ENCODE results near the gene SFT2D1.

Gene SFT2D1

DNA sequence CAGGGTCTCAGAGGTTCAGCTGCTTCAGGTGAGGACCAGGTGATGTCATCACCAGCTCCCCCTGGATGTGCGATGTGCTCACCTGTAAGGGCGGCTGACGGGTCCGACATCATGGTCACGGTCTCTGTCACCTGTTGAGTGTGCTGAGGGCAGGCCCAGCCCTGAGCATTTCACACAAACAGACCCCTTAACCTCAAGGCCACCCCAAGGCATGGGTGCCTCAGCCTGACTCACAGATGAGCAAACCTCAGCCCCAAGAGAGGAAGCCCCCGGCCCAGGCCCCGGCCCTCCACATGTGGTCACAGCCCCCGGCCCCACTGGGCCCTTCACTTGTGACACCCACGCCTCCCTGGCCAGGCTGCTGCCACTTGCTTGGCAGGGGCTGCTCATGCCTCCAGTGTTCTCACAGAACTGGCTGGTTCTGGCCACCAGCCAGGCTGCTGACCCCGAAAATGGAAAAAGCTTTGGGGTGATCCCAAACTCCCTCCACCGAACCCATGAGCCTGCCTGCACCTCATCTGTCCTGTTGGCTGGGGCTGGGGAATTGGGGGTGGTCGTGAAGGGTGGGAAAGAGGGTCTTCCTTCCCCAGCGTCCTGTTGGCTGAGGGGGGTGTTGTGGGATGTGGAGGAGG lies 67.5 kb downstream of the SFT2D1 start:
- DNase-seq = no peak

- no peak for DNase-seq
These were observed 68.2 kb downstream of the SFT2D1 start for GRCh38 chr6:166274163-166274562.

GRCh38 chr6:166271376-166271765 lies 71.0 kb downstream of the SFT2D1 start:
- DNase-seq = no peak

DNA sequence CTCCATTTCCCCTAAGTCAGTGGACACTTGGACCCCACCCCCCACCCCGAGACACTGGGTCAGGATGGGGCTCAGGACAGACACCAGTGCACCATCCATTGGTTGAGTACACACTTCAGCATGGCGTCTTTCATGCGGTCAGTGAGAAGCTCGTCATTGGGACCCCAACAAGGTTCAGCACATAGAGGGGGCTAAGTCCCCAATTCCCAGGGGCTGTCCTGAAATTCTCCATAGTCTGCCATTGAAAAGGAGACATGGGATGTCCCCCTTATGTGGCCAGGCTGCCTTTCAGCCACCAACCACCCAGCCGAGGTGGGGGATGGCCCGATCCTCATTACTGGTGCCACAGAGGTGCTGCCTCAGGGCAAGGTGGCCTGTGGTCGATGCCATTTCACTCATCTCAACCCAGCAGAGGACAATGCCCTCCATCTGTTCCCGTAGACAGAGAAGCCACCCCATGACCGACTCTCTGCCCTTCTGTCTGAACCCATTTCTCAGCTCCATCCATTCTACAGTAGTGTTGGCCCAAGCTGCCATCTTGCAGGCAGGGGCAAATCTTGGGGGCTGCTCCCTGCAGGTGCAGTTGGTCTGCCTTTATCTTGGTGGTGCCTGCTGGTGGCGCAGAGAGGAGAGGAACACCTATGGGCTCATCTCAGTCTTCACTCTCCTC lies 71.5 kb downstream of the SFT2D1 start:
- no peak for DNase-seq

All from NCI-H1436 treated with DMSO at 0.1 percent for 48 hours (cell line).